Epithelial cell of prostate (primary cell): ENCODE results near the gene ABCA4.

Experiments
- DNase-seq: peaks from one replicate; pipeline ENCODE4 v3.0.0-alpha.2; 2011; ENCODE audit warnings: low read depth, low spot score
- H3K27ac ChIP-seq: fragments of 450-650 bp; 2 replicates; pipeline ENCODE4 v1.5.1; 2017; ENCODE audit warnings: mild to moderate bottlenecking

Gene ABCA4

GRCh38 chr1:94090761-94091160 lies 30.2 kb downstream of the ABCA4 start:
- no peak for DNase-seq
- H3K27ac ChIP-seq = no peak overlapping the region

GRCh38 chr1:94087193-94087592 lies 33.8 kb downstream of the ABCA4 start:
- no peak for DNase-seq
- no peak overlapping the region for H3K27ac ChIP-seq

GRCh38 chr1:94084547-94084946 lies 36.4 kb downstream of the ABCA4 start:
- DNase-seq = no peak
- H3K27ac ChIP-seq = no peak overlapping the region

GRCh38 chr1:94084085-94084484 lies 36.9 kb downstream of the ABCA4 start:
- DNase-seq = no peak
- H3K27ac ChIP-seq = no peak overlapping the region

- DNase-seq = no peak
- no peak overlapping the region for H3K27ac ChIP-seq
These were observed 37.3 kb downstream of the ABCA4 start for GRCh38 chr1:94083681-94084080.

- DNase-seq = peak; percentile 89
- peak overlapping the region; percentile 30 for H3K27ac ChIP-seq
These were observed 39.2 kb downstream of the ABCA4 start for GRCh38 chr1:94081566-94082344.

- no peak overlapping the region for H3K27ac ChIP-seq
- DNase-seq = no peak
These were observed 41.0 kb downstream of the ABCA4 start for GRCh38 chr1:94079989-94080388.

- H3K27ac ChIP-seq = no peak overlapping the region
- no peak for DNase-seq
These were observed 41.6 kb downstream of the ABCA4 start for GRCh38 chr1:94079080-94079940.

- H3K27ac ChIP-seq = no peak overlapping the region
- DNase-seq = no peak
These were observed 48.0 kb downstream of the ABCA4 start for GRCh38 chr1:94072840-94073522.

- no peak overlapping the region for H3K27ac ChIP-seq
- no peak for DNase-seq
These were observed 49.0 kb downstream of the ABCA4 start for GRCh38 chr1:94071976-94072375.

- H3K27ac ChIP-seq = no peak overlapping the region
- no peak for DNase-seq
These were observed 49.6 kb downstream of the ABCA4 start for GRCh38 chr1:94071391-94071790.

- H3K27ac ChIP-seq = no peak overlapping the region
- DNase-seq = no peak
These were observed 50.1 kb downstream of the ABCA4 start for GRCh38 chr1:94070865-94071264.

- H3K27ac ChIP-seq = peak overlapping the region; percentile 53
- no peak for DNase-seq
These were observed 51.0 kb downstream of the ABCA4 start for GRCh38 chr1:94069919-94070285.

GRCh38 chr1:94068999-94069918 lies 51.7 kb downstream of the ABCA4 start:
- DNase-seq = peak; percentile 22
- H3K27ac ChIP-seq = peak overlapping the region; percentile 53

GRCh38 chr1:94068096-94068998 lies 52.6 kb downstream of the ABCA4 start:
- peak overlapping the region; percentile 53 for H3K27ac ChIP-seq
- DNase-seq = peak; percentile 34

- DNase-seq = no peak
These were observed 53.8 kb downstream of the ABCA4 start for GRCh38 chr1:94067196-94067595.

GRCh38 chr1:94063379-94063778 lies 57.6 kb downstream of the ABCA4 start:
- no peak for DNase-seq
- H3K27ac ChIP-seq = no peak overlapping the region

More at GRCh38 chr1:94067196-94067595, 53.8 kb downstream of the ABCA4 start:
- no peak overlapping the region for H3K27ac ChIP-seq

- no peak for DNase-seq
- H3K27ac ChIP-seq = no peak overlapping the region
These were observed 59.2 kb downstream of the ABCA4 start for GRCh38 chr1:94061513-94062443.
